Activated CD4-positive, alpha-beta T cell treated with anti-CD3 and anti-CD28 coated beads, Interleukin-2, amount 50 U/mL, for 16 hours (primary cell): ENCODE measurements around the gene RRAGA.
"Not testable (repeated sequence)": the region's sequence is repeated elsewhere in the genome, so short reads cannot be mapped to it uniquely, and the experiment has no call there.

Source experiments
- DNase-seq: peaks from one replicate; pipeline ENCODE4 v3.0.0-alpha.2; 2020

The RRAGA gene, protein sequence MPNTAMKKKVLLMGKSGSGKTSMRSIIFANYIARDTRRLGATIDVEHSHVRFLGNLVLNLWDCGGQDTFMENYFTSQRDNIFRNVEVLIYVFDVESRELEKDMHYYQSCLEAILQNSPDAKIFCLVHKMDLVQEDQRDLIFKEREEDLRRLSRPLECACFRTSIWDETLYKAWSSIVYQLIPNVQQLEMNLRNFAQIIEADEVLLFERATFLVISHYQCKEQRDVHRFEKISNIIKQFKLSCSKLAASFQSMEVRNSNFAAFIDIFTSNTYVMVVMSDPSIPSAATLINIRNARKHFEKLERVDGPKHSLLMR

DNA sequence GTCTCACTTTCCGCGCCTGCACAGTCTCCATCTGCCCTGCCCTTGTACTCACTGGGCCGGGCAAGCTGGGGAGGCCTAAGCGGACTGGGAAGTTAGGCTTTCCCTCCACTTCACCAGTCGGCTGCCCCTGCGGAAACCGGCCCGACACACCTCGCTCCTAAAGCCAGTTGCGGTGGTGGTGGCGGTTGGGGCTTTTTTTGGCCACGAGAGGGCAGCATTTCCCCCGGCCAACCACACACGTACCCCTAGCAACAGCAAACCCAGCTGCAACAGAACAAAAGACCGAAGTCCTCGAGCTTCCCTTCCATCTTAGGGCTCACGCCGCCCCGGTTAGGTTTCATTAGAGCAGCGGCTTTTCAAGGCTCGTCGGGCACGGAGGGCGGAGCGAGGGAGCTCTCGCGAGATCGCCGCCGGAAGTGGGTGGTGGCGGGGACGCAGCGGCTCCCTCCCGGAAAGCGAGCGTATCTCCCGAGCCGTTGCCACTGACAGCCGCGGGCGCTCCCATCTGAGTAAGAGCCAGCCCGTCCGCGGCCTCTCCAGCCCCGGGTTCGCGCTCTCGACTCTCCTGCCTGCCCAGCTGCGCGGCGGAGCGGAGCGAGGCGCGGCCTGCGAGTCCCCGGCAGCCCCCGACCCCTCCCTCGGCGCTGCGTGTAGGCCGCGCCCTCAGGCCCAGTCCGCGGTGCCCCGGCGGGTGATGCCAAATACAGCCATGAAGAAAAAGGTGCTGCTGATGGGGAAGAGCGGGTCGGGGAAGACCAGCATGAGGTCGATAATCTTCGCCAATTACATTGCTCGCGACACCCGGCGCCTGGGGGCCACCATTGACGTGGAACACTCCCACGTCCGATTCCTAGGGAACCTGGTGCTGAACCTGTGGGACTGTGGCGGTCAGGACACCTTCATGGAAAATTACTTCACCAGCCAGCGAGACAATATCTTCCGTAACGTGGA, at the start of gene RRAGA:
Gene RRAGA (plus strand): TSS at position 462 of the 951 bp plus-strand sequence. CDS start 233 bp downstream, at position 695.
- peak; percentile 96 for DNase-seq

DNA sequence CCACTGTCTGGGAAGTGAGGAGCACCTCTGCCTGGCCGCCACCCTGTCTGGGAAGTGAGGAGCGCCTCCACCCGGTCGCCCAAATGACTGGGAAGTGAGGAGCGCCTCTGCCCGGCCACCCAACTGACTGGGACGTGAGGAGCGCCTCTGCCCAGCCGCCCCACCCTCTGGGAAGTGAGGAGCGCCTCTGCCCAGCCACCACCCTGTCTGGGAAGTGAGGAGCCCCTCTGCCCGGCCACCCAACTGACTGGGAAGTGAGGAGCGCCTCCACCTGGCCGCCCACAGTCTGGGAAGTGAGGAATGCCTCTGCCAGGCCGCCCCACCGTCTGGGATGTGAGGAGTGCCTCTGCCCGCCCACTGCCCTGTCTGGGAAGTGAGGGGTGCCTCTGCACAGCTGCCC, 49.1 kb upstream of the RRAGA start:
- no peak for DNase-seq

DNA sequence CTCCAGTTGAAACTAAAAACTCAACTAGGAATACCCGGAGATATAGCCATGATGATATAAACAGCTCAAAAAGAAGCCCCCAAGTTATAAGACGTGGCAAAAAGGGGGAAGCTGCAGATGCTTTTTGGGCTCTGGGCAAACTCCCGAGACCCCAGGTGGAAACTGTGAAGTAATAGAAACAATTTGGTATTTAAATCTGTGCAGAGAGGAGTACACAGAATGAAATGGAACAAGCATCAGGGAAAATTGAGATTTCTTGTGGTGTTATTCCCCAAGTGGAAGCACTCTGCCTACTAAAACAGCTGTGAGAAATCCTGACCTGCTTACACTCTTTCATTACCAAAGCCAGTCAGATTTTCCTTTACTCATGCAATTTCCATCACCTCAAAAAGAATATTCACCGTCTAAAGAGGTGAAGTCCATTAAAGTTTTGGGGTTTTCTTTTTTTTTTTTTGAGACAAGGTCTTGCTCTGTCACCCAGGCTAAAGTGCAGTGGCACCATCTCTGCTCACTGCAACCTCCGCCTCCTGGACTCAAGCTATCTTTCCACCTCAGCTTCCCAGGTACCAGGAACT, 39.7 kb upstream of the RRAGA start:
- DNase-seq: no peak

DNA sequence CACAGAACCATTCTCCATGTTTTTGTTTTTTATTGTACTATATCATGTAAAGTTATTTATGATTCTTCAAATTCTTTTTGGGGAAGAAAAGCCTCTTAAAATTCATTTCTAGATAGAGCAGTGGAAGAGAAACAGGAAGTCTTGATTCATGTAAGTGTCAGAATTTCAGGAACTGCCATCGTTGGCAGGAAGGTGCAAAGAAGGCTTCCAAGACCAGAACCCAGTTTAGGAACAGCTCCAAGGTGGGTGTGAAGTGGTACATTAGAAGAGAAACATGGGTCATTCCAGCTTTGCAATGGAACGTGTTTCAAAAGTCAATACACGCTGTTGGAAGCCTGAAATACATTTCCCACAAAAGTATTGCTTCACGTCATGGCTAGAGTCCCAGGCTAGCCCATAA, 31.0 kb upstream of the RRAGA start:
- DNase-seq: no peak

DNA sequence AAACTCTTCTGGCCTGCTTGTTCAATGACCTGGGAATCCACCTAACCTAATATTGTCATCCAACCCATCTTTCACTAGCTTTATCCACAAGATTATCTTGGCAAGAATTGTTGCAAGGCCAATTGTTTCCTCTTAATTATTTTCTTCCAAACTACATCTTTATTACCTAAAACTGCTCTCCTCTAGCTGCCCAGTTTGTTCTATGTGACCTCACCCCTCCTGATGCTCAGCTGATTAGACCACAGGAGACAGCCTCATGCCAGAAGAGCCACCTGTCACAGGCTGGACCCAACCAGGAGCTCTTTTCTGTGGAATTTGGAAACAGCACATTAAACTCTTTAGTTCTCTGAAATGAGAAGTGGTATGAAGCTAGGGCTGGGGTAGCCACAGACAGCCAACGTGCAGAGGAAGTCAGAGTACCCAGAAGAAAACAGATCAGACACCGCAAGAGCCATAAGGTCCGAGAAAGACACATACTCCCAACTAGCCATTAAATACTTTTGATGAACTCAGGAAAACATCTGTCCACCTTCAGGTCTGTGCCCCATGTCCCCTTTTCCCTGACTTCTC, 28.3 kb upstream of the RRAGA start:
- DNase-seq: no peak

DNA sequence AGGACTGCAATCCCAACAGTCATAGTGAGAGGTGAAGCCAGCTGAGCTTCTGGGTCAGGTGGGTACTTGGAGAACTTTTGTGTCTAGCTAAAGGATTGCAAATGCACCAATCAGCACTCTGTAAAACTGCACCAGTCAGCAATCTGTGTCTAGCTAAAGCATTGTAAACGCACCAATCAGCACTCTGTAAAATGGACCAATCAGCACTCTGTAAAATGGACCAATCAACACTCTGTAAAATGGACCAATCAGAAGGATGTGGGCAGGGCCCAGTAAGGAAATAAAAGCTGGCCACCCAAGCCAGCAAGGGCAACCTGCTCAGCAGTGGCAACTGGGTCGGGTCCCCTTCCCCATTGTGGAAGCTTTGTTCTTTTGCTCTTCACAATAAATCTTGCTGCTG, 27.6 kb upstream of the RRAGA start:
- not testable (repeated sequence) for DNase-seq

DNA sequence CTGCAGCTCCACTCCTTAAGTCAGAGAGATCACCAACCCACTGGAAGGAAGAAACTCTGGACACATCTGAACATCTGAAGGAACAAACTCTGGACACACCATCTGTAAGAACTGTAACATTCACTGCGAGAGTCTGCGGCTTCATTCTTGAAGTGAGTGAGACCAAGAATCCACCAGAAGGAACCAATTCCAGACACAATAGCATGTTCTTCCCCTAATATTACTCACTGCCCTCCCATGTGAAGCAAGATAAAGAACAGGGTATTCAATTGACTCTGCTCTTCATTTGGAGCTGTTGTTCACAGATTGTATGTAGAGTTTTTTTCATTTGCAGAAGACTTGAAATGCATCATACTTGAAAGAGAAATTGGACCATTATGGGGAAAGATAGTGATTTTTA, 27.0 kb upstream of the RRAGA start:
- peak; percentile 30 for DNase-seq

DNA sequence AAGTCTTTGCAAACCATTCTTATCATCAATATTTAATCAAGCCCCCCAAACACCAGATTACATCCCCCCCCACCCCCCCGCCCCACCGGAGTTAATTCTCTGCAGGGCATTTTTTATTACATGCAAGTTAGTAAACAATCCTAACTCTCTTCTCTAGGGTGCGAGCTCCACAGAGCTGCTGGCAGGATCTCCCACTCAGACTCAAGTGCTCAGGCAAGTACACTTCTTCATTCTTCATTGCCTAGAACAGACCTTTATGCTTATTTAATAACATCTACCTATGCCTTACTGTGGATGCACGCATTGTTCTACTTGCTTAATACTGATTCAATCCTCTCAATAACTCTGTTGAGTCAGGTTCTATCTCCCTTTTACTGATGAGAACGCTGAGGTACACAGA, 26.1 kb upstream of the RRAGA start:
- DNase-seq: no peak

DNA sequence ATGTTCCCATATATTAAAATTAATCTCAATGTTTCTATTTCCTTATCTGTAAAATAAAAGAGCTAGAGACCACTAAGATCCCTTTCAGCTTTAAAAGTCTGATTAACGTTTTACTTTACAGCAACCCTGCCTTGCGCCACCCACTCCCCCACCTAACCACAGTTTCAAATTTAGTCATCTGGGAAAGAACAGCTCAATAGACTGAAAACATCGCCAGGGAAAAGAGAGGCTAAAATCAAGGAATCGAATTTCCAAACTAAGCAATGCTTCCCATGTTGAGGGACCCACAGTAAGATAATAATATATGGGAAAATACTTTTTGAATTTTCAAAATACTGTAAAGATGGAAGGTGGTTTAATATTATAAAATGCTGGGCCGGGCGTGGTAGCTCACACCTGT, 22.9 kb upstream of the RRAGA start:
- DNase-seq: peak; percentile 22

DNA sequence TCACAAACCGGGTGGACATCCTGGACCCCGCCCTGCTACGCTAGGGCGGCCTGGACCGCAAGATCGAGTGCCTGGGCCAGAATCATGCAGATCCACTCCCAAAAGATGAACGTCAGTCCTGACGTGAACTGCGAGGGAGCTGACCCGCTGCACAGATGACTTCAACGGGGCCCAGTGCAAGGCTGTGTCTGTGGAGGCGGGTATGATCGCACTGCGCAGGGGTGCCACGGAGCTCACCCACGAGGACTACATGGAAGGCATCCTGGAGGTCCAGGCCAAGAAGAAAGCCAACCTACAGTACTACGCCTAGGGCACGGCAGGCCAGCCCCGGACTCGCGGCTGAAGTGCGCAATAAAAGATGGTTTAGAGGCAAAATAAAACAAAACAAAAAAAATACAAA, 21.4 kb upstream of the RRAGA start:
- DNase-seq: no peak

DNA sequence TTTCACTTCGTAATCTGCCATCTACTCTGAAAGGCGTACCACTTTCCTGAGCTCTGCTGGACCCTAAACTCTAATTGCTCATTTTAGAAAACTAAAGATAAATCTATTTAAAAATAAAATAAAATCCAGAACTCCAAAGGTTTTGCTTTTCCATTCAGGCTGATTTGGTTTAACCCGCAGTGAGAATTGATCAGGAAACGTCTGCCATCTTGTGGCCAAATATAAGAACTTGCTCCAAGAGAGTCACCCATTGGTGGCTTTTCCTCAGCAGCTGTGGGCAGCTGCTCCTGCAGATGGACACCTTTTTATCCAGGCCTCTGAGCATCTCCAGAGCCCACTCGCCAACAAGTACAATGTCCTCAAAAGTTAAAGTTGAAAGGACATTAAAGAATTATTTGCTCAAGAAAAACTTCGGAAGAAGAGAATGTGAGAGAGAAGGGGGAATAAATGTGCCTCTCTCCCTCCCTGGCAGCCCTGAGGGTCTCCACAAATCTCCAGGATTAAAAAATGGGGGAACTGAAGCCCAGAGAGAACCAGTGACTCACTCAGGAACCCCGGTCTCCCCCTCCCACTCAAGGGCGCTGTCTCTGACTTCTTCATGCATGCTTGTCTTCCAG, 20.3 kb upstream of the RRAGA start:
- peak; percentile 61 for DNase-seq

DNA sequence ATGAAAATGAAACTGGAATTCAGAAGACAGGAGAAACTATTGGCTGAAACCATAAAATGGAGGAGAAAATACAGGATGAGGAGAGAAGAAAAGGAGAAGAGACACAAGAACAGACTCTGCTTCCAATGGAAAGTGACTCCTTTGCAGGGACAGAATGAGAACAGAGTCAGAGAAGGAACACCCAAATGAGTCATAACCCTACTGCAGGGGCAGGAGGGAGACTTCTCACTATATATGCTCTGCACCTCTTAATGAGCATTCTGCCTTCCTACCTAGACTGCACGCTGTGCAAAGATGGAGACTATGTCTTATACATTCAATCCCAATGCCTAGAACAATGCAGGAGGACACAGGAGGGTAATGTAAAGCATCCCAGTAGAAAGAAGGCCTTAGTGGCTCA, 18.3 kb upstream of the RRAGA start:
- DNase-seq: peak; percentile 31

DNA sequence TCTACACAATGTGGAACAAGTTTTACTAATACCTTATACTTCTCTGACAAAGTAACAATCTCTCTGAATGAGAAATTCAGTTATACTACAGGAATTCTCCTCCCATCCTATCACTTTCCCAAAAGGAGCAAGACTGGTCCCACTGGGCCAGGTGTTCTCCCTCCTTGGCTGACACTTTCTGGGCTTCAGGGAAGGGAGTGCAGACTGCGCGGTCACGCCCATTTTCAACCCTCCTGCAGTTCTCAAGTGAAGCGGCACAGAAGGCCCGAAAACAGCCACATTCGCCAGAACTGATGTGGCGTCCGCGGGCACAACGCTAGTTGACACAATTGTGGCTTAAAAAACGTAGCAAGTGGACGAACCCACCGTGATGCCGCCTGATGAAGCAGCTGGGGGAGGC, 16.8 kb upstream of the RRAGA start:
- no peak for DNase-seq

DNA sequence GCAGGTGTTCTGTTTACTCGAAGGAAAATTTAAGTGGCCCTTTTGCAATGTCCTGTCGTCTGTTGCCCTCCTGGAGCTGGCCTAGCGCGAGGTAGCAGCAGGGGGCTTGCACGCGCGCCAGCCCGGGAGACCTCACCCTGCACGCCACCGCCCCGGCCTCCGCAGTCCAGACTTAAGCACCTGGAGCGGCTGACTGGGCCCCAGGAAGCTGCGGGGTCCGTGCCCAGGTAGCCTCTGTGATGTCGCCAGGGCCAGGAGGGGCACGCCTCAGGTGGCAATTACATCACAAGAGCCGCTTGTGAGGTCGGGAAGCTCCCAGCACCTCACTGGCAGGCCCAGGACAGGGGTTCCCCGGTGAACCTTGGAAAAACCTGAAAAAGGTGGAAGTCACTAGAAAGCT, 16.2 kb upstream of the RRAGA start, which contains the start of gene SAXO1:
Gene SAXO1 (minus strand): TSS at position 195 of the 400 bp plus-strand sequence. CDS start 301 bp downstream, outside the sequence.
- DNase-seq: no peak

DNA sequence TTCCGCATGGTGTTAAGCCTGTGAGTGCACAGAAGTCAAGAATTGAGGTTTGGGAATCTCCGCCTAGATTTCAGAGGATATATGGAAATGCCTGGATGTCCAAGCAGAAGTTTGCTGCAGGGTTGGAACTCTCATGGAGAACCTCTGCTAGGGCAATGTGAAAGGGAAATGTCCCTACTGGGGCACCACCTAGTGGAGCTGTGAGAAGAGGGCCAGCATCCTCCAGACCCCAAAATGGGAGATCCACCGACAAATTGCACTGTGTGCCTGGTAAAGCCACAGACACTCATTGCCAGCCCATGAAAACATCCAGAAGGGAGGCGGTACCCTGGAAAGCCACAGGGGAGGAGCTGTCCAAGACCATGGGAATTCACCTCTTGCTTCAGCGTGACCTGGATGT, 12.6 kb upstream of the RRAGA start:
- no peak for DNase-seq

DNA sequence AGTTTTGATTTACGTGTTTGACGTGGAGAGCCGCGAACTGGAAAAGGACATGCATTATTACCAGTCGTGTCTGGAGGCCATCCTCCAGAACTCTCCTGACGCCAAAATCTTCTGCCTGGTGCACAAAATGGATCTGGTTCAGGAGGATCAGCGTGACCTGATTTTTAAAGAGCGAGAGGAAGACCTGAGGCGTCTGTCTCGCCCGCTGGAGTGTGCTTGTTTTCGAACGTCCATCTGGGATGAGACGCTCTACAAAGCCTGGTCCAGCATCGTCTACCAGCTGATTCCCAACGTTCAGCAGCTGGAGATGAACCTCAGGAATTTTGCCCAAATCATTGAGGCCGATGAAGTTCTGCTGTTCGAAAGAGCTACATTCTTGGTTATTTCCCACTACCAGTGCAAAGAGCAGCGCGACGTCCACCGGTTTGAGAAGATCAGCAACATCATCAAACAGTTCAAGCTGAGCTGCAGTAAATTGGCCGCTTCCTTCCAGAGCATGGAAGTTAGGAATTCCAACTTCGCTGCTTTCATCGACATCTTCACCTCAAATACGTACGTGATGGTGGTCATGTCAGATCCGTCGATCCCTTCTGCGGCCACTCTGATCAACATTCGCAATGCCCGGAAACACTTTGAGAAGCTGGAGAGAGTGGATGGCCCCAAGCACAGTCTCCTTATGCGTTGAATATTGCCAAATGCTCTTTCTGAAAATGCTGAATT, 850 bp downstream of the RRAGA start:
- DNase-seq: peak; percentile 21

DNA sequence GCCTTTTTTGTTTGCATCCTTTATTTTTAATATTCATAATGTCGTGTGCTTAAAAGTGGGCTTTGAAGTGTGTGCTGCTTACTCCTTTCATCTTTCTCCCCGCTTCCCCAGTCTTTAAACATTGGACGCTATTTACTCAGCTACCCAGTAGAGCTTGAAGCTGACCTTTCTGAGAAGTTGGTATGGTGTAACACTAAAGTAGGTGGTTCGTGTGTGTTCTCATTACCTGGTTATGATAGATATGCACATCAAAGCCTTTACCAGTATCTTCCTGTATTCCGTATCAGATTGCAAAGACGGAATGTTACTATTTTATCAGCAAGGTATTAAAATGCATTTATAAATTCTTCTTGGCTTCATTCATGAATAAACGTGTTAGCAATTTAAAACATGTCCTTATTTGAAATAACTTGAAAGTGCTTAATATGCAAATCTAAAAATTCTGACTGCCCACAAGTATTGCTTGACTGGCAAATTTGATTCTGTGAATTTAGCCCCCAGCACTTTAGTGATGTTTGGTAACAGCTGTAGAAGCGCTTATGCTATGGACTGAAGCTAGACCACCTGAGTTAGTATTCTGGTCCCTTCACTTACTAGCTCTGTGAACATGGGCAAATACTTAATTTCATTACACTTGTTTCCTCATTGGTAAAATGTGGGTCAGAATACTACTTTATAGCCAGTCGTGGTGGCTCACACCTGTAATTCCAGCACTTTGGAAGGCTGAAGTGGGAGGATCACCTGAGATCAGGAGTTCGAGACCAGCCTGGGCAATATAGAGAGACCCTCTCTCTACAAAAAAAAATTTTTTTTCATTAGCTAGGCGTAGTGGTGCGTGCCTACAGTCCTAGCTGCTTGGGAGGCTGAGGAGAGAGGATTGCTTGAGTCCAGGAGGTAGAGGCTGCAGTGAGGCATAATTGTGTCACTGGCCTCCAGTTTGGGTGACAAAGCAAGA, 1.7 kb downstream of the RRAGA start:
- DNase-seq: peak; percentile 14

DNA sequence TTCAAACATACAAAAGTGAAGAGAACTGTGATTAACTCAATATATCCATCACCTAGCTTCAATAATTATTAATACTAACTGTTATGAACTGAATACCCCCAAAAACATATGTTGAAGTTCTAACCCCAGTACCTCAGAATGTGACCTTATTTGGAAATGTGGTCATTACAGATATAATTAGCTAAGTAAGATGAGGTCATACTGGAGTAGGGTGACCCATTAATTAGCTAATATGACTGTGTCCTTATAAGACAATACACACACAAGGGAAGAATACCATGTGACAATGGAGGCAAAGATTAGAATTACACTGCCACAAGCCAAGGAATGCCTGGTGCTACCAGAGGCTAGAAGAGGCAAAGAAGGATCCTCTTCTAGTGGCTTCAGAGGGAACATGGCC, 7.8 kb downstream of the RRAGA start:
- DNase-seq: no peak

DNA sequence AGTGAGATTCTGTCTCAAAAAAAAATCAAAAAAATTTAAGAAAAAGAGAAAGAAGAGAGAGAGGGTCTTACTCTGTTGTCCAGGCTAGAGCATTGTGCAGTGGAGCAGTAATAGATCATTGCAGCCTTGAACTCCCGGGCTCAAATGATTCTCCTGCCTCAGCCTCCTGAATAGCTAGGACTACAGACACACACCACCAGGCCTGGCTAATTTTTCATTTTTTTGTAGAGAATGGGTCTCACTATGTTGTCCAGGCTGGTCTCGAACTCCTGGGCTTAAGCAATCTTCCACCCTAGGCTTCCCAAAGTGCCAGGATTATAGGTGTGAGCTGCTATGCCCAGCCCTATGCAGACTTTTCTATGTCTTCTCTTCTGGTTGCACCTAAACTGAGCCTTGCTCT, 25.0 kb downstream of the RRAGA start:
- DNase-seq: no peak

DNA sequence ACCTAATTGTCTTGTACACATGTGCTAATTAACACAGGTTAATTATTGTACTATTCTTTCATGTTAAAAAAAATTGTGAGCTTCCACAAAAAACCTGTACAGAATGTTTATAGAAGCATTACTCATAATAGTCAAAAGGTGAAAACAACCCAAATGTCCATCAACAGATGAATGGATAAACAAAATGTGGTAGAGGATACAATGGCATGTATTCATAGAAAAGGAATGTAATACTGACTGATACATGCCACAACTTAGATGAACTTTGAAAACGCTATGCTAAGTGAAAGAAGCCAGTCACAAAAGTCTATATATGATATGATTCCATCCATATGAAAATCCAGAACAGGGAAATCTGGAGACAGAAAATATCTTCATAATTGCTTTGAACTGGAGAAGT, 25.6 kb downstream of the RRAGA start:
- DNase-seq: no peak

DNA sequence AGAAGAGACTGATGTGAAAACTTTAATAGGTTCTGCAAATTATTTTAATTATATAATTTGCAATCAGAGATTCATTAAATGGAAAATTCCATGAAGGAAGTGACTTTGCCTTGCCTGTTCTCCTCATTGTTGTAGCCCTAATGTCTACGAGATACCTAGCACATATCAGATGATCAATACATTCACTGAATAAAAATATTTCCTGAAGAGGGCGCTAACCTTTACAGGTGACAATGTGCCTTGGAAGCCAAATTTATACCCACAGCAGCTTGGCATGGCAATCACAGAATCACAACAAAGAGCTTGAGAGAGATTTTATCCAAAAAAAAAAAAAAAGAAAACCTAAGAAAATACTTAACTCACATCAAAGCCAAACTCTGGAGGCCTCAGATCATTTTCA, 36.1 kb downstream of the RRAGA start:
- peak; percentile 54 for DNase-seq
